SK-N-SH (cell line): Measurements from ENCODE around the gene FADS3. TPM values are rescaled to one million over a fixed set of nuclear protein-coding genes. Genes with fewer than 3 reads are reported as not detected.

Experiments
- CTCF ChIA-PET: fragments of 300-600, 350-600 bp; formaldehyde crosslinking; extraction: SDS; loops from one replicate; lab custom pipeline; 2021; lab: Yijun Ruan, JAX
- POLR2A ChIA-PET: fragments of 350-600 bp; sonication (Branson Sonifier 250); formaldehyde crosslinking; extraction: SDS; loops from one replicate; lab custom pipeline; 2020; ENCODE audit warnings: antibody characterized with exemption, inconsistent platforms; lab: Yijun Ruan, JAX
- DNase-seq: peaks from one replicate; pipeline ENCODE4 v3.0.0; 2012
- H2AFZ ChIP-seq: fragments of 200-600 bp; sonication (generic); 2 replicates; pipeline ENCODE4 v1.8.1; 2016; ENCODE audit warnings: antibody characterized with exemption, mild to moderate bottlenecking, low read depth
- H3F3A ChIP-seq: fragments of 200-600 bp; sonication (generic); replicated peaks from 2 replicates; pipeline ENCODE3; 2016; ENCODE audit warnings: antibody characterized with exemption, mild to moderate bottlenecking; ENCODE audit not compliant: insufficient read depth
- H3K27ac ChIP-seq, 2 experiments: fragments of 200-500 bp in 1 of 2; fragments of 200-600 bp in 1 of 2; sonication (Bioruptor generic) in 1 of 2; sonication (generic), shearing (Covaris generic) in 1 of 2; 2 replicates each; pipeline versions ENCODE4 v1.5.1 to v1.6.1; 2014 to 2016; ENCODE audit warnings: low read depth in 2 of 2, inconsistent platforms in 1 of 2, low read length in 1 of 2, mild to moderate bottlenecking in 1 of 2, mixed read lengths in 1 of 2
- H3K27me3 ChIP-seq: fragments of 200-600 bp; sonication (generic), shearing (Covaris generic); 2 replicates; pipeline ENCODE4 v1.6.1; 2016; ENCODE audit warnings: mixed run types; ENCODE audit not compliant: insufficient read depth
- H3K36me3 ChIP-seq, 2 experiments: fragments of 200-500 bp in 1 of 2; fragments of 200-600 bp in 1 of 2; sonication (Bioruptor generic) in 1 of 2; sonication (generic) in 1 of 2; replicated peaks in 1 of 2; 2 replicates each; pipeline versions ENCODE3 to v1.5.1; 2014 to 2016; ENCODE audit warnings: low read length in 1 of 2, mild to moderate bottlenecking in 1 of 2; ENCODE audit not compliant: insufficient read depth in 2 of 2, control insufficient read depth in 1 of 2
- H3K4me1 ChIP-seq, 2 experiments: fragments of 200-500 bp in 1 of 2; fragments of 200-600 bp in 1 of 2; sonication (Bioruptor generic) in 1 of 2; sonication (generic), shearing (Covaris generic) in 1 of 2; 2 replicates each; pipeline versions ENCODE4 v1.5.1 to v1.6.1; 2014 to 2016; ENCODE audit warnings: low read depth in 1 of 2, low read length in 1 of 2, mixed run types in 1 of 2; ENCODE audit not compliant: insufficient read depth in 2 of 2, control insufficient read depth in 1 of 2
- H3K4me2 ChIP-seq: fragments of 200-600 bp; sonication (generic), shearing (Covaris generic); 2 replicates; pipeline ENCODE4 v1.6.1; 2017; ENCODE audit warnings: mixed run types
- H3K4me3 ChIP-seq, 2 experiments: fragments of 200-500 bp in 1 of 2; fragments of 200-600 bp in 1 of 2; sonication (Bioruptor generic) in 1 of 2; sonication (generic), shearing (Covaris generic) in 1 of 2; 2 replicates each; pipeline versions ENCODE4 v1.5.1 to v1.8.1; 2014 to 2016; ENCODE audit warnings: low read depth in 2 of 2, inconsistent platforms in 1 of 2, low read length in 1 of 2, mild to moderate bottlenecking in 1 of 2, mixed read lengths in 1 of 2, moderate library complexity in 1 of 2
- H3K79me2 ChIP-seq: fragments of 200-600 bp; sonication (generic); 2 replicates; pipeline ENCODE4 v1.8.1; 2017; ENCODE audit warnings: mild to moderate bottlenecking; ENCODE audit not compliant: insufficient read depth
- H3K9ac ChIP-seq: fragments of 200-600 bp; sonication (generic); 2 replicates; pipeline ENCODE4 v1.6.1; 2017; ENCODE audit warnings: mixed run types
- H3K9me2 ChIP-seq: fragments of 200-600 bp; sonication (generic); 2 replicates; pipeline ENCODE4 v1.6.1; 2017; ENCODE audit warnings: mixed run types
- H3K9me3 ChIP-seq: fragments of 200-600 bp; sonication (generic); 2 replicates; pipeline ENCODE4 v1.6.1; 2017; ENCODE audit warnings: mixed run types, mild to moderate bottlenecking, moderate library complexity
- H4K20me1 ChIP-seq: fragments of 200-600 bp; sonication (generic); 2 replicates; pipeline ENCODE4 v1.6.1; 2017; ENCODE audit warnings: mild to moderate bottlenecking, mixed run types; ENCODE audit not compliant: insufficient read depth
- ELF1 ChIP-seq: IDR thresholded peaks from 2 replicates; pipeline ENCODE4 v1.4.0; 2012
- GABPA ChIP-seq: IDR thresholded peaks from 2 replicates; pipeline ENCODE4 v1.4.0; 2012; ENCODE audit warnings: low read depth, mild to moderate bottlenecking
- GATA2 ChIP-seq: sonication (generic); formaldehyde crosslinking; IDR thresholded peaks from 2 replicates; pipeline ENCODE4 v1.5.0; 2020; ENCODE audit warnings: mild to moderate bottlenecking, missing genetic modification reagents
- IRF3 ChIP-seq: fragments of 150-350 bp; IDR thresholded peaks from 2 replicates; pipeline ENCODE4 v1.6.1; 2016; ENCODE audit warnings: mild to moderate bottlenecking, low read depth, low read length
- MAX ChIP-seq: IDR thresholded peaks from 2 replicates; pipeline ENCODE4 v1.4.0; 2012; ENCODE audit warnings: low read depth
- MEF2A ChIP-seq: IDR thresholded peaks from 2 replicates; pipeline ENCODE4 v1.4.0; 2012; ENCODE audit warnings: low read depth, borderline replicate concordance
- MXI1 ChIP-seq: IDR thresholded peaks from 2 replicates; pipeline ENCODE4 v1.6.1; 2012; ENCODE audit warnings: mild to moderate bottlenecking, low read depth, low read length, improper control_type of control experiment
- NFIC ChIP-seq: IDR thresholded peaks from 2 replicates; pipeline ENCODE4 v1.4.0; 2012; ENCODE audit warnings: borderline replicate concordance
- PBX3 ChIP-seq: IDR thresholded peaks from 2 replicates; pipeline ENCODE4; 2012
- RAD21 ChIP-seq: IDR thresholded peaks from 2 replicates; pipeline ENCODE4 v1.6.1; 2012; ENCODE audit warnings: mild to moderate bottlenecking, low read length
- RCOR1 ChIP-seq: fragments of 150-350 bp; IDR thresholded peaks from 2 replicates; pipeline ENCODE4 v1.6.1; 2017; ENCODE audit warnings: antibody characterized with exemption, low read length
- SIN3A ChIP-seq: IDR thresholded peaks from 2 replicates; pipeline ENCODE4 v1.6.1; 2012; ENCODE audit warnings: low read depth, mild to moderate bottlenecking, low read length, moderate library complexity, borderline replicate concordance
- SMC3 ChIP-seq: IDR thresholded peaks from 2 replicates; pipeline ENCODE4 v1.6.1; 2012; ENCODE audit warnings: low read depth, low read length, improper control_type of control experiment
- TCF12 ChIP-seq: IDR thresholded peaks from 2 replicates; pipeline ENCODE4 v1.4.0; 2012
- USF1 ChIP-seq: IDR thresholded peaks from 2 replicates; pipeline ENCODE4 v1.4.0; 2012; ENCODE audit warnings: low read depth, borderline replicate concordance
- USF2 ChIP-seq: fragments of 150-350 bp; IDR thresholded peaks from 2 replicates; pipeline ENCODE4 v1.6.1; 2017; ENCODE audit warnings: antibody characterized with exemption, low read length, low read depth, borderline replicate concordance
- YY1 ChIP-seq: IDR thresholded peaks from 2 replicates; pipeline ENCODE4 v1.4.0; 2012; ENCODE audit warnings: low read depth, mild to moderate bottlenecking
- WGBS: methylation state at CpG from one replicate; pipeline ENCODE4 v1.1.6; 2017; ENCODE audit warnings: low lambda C conversion rate; 5-methylcytosine and 5-hydroxymethylcytosine counted together
- polyA plus RNA-seq, 3 experiments: library from polyadenylated mRNA; depleted of rRNA; stranded (reverse); fragments of >200 nt; gene quantifications; 2 replicates each; pipeline ENCODE4 v1.2.3, GENCODE V29; 2012

The FADS3 gene
- polyA plus RNA-seq, 1 of the 3 experiments (the other 2 are of a cell fraction): 93.3 TPM

- TF ChIP-seq IRF3 (no peak), MXI1 (no peak), GATA2 (CRISPR knock-in tag) (no peak), MEF2A (no peak), GABPA (no peak)
- TF ChIP-seq, all 33 proteins: peak for 0
Measured at GRCh38 chr11:61907871-61908729, 16.8 kb upstream of the FADS3 start (continued).

GRCh38 chr11:61907282-61907681, 15.9 kb upstream of the FADS3 start:
- Histone ChIP-seq H3F3A (no peaks in the 10 kb centered on the region), H3K4me1 (no peaks in the 10 kb centered on the region), H3K27ac (no peak overlapping the region), H3K36me3 (peaks cover 0 to 6% of the 10 kb centered on the region in 2 experiments), H3K9me3 (no peaks in the 10 kb centered on the region), H3K4me2 (no peak overlapping the region), H3K27me3 (no peaks in the 10 kb centered on the region), H3K9ac (no peak overlapping the region), H3K4me3 (no peak overlapping the region), H2AFZ (no peak overlapping the region), H3K79me2 (no peaks in the 10 kb centered on the region), H4K20me1 (no peaks in the 10 kb centered on the region), H3K9me2 (no peaks in the 10 kb centered on the region)
- TF ChIP-seq YY1 (no peak), MXI1 (no peak), RAD21 (no peak), IRF3 (no peak), USF2 (no peak), RCOR1 (no peak), GABPA (no peak), MAX (no peak), USF1 (no peak), ELF1 (no peak), PBX3 (no peak), SIN3A (no peak), GATA2 (CRISPR knock-in tag) (no peak), NFIC (no peak), SMC3 (no peak), TCF12 (no peak)
- no peak for DNase-seq
- ChIA-PET POLR2A (interaction anchor here (1.2 kb wide), 1 partner anchor 60 kb away, joined by 5 read pairs; the partner anchor contains the start of gene FTH1), CTCF (interaction anchor here (1.0 to 5.4 kb wide), 7 partner anchors 9 to 201 kb away, joined by 3 to 82 read pairs (median 16); no protein-coding TSS in a partner anchor)
- 82% methylated on average over 3 of the region's 19 CpGs for WGBS
